HepG2 (cell line): Measurements from ENCODE around the gene KLHL40.

Source experiments
- BHLHE40 ChIP-seq: IDR thresholded peaks from 2 replicates; pipeline ENCODE4 v1.6.1; 2011; ENCODE audit warnings: low read length, improper control_type of control experiment
- KLF13 ChIP-seq: sonication (generic); formaldehyde crosslinking; IDR thresholded peaks from 2 replicates; pipeline ENCODE4 v1.4.0; 2020; ENCODE audit warnings: mild to moderate bottlenecking, missing genetic modification reagents
- NR3C1 ChIP-seq: sonication (generic); formaldehyde crosslinking; IDR thresholded peaks from 2 replicates; pipeline ENCODE4 v1.4.0; 2020; ENCODE audit warnings: missing genetic modification reagents
- POLR2A ChIP-seq, 2 experiments: IDR thresholded peaks; 2 replicates each; pipeline ENCODE4 v1.6.1; 2011; ENCODE audit warnings: low read depth in 2 of 2, low read length in 2 of 2, mild to moderate bottlenecking in 1 of 2, moderate library complexity in 1 of 2; ENCODE audit not compliant: insufficient read depth in 1 of 2
- POLR2AphosphoS5 ChIP-seq: IDR thresholded peaks from 2 replicates; pipeline ENCODE4 v1.6.1; 2012; ENCODE audit warnings: low read depth, low read length
- RAD51 ChIP-seq: fragments of 450-650 bp; IDR thresholded peaks from 2 replicates; pipeline ENCODE4 v1.6.1; 2016; ENCODE audit warnings: borderline replicate concordance
- TGIF2 ChIP-seq: IDR thresholded peaks from 2 replicates; pipeline ENCODE4 v1.6.1; 2016; ENCODE audit warnings: control low read depth, missing compliant biosample characterization
- ZNF644 ChIP-seq: IDR thresholded peaks from 2 replicates; pipeline ENCODE4 v1.6.1; 2016; ENCODE audit warnings: low read depth
- ZZZ3 ChIP-seq: sonication (generic); formaldehyde crosslinking; IDR thresholded peaks from 2 replicates; pipeline ENCODE4 v1.4.0; 2020; ENCODE audit warnings: missing genetic modification reagents, mild to moderate bottlenecking, borderline replicate concordance
- TF ChIP-seq, protein P1 (sequence below): sonication (generic); formaldehyde crosslinking; IDR thresholded peaks from 2 replicates; pipeline ENCODE4 v1.4.0; 2020; ENCODE audit warnings: missing genetic modification reagents, borderline replicate concordance
- TF ChIP-seq, protein P2 (sequence below): sonication (generic); formaldehyde crosslinking; IDR thresholded peaks from 2 replicates; pipeline ENCODE4 v1.9.0; 2022; ENCODE audit warnings: missing genetic modification reagents, mild to moderate bottlenecking, borderline replicate concordance

DNA sequence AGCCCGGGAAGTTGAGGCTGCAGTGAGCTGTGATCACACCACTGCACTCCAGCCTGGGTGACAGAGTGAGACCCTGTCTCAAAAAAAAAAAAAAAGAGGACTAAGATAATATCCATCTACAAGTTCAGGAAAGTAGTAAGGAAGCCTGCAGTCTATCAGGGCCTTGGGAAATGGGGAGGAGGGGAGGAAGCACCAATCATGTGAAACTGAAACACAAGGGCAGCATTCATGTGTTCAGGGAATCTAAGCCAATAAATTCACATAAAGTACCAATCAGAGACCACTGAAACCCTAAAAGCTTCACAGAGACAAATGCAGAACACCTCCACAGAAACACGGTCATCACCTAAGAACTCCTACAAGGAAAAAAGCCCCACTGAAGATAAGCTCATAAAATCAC, 40.1 kb downstream of the KLHL40 start:
- TF ChIP-seq KLF13 (CRISPR knock-in tag) (no peak), BHLHE40 (no peak), ZNF644 (CRISPR knock-in tag) (no peak), NR3C1 (CRISPR knock-in tag) (no peak), POLR2A (IDR thresholded peaks at IDR 0.05; ENCODE audit: insufficient read depth in 1 of 2, low read depth in 2 of 2, low read length in 2 of 2) (no peak), TGIF2 (CRISPR knock-in tag) (no peak), POLR2AphosphoS5 (no peak), ZZZ3 (CRISPR knock-in tag) (no peak), RAD51 (no peak)
- TF ChIP-seq, protein P1, sequence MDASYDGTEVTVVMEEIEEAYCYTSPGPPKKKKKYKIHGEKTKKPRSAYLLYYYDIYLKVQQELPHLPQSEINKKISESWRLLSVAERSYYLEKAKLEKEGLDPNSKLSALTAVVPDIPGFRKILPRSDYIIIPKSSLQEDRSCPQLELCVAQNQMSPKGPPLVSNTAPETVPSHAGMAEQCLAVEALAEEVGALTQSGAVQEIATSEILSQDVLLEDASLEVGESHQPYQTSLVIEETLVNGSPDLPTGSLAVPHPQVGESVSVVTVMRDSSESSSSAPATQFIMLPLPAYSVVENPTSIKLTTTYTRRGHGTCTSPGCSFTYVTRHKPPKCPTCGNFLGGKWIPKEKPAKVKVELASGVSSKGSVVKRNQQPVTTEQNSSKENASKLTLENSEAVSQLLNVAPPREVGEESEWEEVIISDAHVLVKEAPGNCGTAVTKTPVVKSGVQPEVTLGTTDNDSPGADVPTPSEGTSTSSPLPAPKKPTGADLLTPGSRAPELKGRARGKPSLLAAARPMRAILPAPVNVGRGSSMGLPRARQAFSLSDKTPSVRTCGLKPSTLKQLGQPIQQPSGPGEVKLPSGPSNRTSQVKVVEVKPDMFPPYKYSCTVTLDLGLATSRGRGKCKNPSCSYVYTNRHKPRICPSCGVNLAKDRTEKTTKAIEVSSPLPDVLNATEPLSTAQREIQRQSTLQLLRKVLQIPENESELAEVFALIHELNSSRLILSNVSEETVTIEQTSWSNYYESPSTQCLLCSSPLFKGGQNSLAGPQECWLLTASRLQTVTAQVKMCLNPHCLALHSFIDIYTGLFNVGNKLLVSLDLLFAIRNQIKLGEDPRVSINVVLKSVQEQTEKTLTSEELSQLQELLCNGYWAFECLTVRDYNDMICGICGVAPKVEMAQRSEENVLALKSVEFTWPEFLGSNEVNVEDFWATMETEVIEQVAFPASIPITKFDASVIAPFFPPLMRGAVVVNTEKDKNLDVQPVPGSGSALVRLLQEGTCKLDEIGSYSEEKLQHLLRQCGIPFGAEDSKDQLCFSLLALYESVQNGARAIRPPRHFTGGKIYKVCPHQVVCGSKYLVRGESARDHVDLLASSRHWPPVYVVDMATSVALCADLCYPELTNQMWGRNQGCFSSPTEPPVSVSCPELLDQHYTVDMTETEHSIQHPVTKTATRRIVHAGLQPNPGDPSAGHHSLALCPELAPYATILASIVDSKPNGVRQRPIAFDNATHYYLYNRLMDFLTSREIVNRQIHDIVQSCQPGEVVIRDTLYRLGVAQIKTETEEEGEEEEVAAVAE (CRISPR knock-in tag), result no peak
- TF ChIP-seq, protein P2, sequence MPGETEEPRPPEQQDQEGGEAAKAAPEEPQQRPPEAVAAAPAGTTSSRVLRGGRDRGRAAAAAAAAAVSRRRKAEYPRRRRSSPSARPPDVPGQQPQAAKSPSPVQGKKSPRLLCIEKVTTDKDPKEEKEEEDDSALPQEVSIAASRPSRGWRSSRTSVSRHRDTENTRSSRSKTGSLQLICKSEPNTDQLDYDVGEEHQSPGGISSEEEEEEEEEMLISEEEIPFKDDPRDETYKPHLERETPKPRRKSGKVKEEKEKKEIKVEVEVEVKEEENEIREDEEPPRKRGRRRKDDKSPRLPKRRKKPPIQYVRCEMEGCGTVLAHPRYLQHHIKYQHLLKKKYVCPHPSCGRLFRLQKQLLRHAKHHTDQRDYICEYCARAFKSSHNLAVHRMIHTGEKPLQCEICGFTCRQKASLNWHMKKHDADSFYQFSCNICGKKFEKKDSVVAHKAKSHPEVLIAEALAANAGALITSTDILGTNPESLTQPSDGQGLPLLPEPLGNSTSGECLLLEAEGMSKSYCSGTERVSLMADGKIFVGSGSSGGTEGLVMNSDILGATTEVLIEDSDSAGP (CRISPR knock-in tag), result no peak
